ENCODE data around the gene ENOX1.

Gene ENOX1

DNA sequence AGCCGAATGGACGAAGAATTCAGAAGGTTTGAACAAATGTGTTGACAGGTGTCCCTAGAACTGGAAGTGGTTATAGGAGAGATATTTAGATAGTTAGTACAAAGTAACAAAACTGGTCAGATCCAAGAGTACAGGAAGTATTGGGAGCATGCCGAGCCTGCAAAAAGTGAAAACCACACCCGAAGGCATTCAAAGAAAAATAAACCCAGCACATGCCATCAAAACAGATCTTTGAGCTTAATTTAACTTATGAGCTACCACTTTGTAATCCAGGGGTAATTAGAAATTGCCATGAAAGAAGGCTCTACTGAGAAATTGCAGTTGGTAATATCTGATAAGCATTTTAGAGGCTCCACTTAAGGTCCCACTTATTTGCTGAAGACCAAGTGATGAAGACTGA is 549.2 kb downstream of the ENOX1 start:
- DNase-seq = no peak

DNA sequence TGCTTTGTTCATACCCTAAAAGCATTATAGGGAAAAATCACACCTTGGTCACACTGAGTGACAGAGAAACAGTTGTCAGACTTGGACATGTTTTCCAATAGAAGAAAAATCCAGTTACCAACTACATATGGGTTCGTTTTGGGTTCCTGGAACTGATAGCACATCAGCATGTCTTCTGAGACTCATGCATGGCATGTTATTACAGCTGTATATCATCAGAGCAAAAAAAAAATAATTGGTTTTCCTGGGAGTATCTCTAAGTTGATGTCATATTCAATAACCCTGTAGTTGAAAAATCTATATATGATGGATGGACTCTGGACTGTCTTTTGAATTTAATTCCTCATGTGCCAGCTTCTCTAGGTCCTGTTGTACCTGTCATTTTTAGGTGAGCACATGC is 551.7 kb downstream of the ENOX1 start:
- DNase-seq = no peak

DNA sequence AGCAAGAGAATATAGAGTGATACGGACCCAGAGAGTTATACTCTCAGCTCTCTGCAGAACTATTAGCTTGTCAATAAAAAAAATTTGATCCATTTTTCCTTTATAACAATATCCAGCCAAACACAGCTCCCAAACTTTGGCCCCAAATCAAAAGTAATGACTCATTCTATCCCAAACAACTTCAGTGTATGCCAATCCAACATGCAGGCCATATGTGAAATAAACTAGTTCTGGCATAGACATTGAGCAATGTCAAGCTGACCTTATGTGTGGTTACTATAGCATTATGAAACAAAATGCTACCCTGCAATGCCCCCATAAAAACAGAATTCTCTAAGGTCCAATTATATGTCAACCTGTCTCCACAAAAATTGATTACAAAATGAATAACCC is 553.9 kb downstream of the ENOX1 start:
- no peak for DNase-seq

DNA sequence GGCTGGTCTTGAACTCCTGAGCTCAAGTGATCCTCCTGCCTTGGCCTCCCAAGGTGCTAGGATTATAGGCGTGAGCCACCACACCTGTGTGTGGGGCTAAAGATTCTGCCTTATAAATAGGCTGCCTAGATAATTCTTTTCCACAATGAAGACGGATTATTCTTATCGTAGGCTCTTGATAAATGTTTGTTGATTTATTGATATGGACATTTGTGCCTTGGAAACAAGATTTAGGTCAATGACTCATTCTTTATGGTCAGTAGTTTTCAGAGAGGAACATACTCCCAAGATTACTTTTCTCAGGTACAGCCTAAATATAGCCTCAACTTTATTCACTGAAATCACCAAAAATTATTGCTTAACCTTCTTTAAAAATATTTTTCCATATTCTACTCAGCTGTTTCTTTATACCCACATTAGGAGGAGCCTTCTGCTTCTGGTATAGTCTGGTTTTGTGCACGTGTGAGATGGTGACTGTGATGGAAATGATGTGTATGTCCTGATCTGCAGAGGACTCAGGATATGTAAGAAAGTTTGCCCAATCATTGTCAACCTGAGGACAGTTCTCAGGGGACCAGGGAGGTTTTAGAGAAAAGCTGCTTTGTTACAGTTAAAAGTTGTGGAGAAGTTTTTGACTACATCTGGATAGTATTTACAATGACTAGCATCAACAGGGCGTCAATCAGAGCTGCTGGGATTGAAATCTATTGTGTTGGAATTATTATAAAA is 554.5 kb downstream of the ENOX1 start:
- no peak for DNase-seq

DNA sequence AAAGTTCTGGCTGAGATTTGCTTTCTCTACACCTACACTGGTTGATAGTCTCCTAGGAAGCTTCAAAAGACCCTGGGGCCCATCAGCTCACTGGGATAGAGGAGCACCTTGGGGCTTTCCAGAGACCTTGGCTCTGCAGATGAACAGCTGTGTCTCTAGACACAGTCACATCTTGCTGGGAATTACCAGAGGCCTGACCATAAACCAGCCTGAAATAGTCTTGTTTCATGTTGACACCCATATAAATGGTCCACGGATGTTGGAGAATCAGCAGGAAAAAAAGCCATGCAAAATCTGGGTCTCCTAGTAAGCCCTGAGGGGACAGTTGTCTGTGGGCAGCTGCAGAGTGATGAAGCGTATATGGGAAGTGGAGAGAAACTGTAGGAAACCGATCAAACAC is 555.8 kb downstream of the ENOX1 start:
- no peak for DNase-seq

DNA sequence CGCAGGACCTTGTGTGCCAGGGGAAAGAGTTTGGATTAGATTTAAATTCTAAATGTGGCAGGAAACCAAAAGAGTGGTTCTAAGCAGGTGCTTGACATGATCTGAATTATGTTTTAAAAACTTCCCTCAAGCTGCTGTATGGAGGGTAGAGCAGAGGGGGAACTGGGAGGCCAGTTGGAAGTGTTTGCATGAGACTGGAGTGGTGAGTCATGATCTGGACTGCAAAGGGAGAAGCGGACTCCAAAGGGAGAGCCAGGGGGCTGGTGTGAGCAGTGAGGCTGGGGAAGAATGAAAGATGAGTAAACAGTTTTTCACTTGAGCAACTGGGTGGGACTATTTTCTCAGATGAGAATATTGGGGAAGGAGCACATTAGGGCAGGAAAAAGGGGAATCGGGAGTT is 557.3 kb downstream of the ENOX1 start:
- no peak for DNase-seq

DNA sequence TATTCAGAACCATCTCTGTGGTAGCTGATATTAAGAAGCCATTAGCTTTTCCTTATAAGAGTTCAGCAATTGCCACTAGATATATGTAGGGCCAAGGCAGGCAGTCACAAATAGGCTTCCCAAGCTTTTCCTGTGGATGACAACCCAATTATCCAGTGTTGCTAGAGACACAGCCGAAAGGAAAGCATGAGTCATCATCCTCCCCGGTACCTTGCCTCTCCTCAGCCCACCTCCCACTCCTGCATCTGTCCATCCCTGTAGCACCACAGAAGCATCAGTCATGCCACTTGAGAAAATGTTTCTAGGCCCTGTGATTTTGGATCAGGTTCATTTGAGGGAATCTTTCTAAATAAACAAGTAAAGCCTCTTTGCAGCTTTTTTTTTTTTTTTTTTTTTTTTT is 559.1 kb downstream of the ENOX1 start:
- DNase-seq = peak; percentile 40

DNA sequence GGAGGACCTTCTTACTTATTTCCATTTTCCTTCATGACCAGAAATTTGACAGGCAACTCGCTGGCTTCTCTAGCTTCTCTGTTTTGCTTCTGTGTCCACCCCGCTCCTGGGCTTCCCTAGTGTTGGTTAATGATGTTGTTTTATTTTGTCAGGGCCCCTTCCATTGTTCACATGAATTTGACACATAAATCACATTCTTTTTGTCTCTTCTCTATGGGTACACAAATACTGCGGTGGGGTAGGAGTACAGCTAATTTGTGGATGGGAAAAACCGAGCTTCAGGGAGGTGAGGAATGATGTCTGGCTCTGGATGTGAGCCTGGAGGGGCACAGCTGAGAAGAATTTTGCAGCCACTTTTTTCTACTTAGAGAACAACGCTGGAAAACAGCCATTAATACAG is 563.6 kb downstream of the ENOX1 start:
- DNase-seq = peak; percentile 55

DNA sequence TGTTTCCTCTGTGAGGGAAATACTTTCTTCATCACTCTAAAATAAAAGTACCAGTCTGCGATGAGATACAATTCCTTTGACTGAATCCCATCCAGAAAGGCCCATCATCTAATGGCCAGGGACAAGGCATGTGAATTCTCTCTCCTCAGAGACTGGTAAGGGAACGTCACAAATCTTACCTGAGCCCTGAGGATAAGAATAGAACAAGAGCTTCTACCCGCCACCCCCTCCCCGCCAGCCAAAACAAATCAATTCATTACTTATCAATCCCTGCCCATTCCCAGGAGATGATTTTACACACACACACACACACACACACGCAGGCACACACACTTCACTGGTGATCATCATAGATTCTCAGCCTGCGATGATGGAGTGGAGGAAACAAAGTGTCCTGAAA is 564.7 kb downstream of the ENOX1 start:
- no peak for DNase-seq

DNA sequence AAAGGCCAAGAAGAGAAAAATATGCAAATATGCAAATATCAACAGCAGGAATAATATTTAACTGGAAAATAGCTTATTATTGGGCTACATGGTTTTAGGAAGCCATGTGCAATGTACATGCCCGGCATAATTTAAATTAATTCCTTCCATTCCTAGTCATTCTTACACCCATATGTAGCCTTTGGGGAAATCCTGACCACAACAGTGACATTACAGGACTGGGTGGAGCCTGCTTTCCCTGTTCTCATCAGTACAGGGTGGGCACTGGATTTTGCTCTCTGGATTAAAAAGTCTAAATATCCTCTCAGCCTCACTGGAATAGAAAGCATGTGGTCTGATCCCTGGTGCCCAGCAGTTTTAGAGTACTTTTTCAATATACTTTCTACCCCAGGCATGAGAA is 565.2 kb downstream of the ENOX1 start:
- no peak for DNase-seq

DNA sequence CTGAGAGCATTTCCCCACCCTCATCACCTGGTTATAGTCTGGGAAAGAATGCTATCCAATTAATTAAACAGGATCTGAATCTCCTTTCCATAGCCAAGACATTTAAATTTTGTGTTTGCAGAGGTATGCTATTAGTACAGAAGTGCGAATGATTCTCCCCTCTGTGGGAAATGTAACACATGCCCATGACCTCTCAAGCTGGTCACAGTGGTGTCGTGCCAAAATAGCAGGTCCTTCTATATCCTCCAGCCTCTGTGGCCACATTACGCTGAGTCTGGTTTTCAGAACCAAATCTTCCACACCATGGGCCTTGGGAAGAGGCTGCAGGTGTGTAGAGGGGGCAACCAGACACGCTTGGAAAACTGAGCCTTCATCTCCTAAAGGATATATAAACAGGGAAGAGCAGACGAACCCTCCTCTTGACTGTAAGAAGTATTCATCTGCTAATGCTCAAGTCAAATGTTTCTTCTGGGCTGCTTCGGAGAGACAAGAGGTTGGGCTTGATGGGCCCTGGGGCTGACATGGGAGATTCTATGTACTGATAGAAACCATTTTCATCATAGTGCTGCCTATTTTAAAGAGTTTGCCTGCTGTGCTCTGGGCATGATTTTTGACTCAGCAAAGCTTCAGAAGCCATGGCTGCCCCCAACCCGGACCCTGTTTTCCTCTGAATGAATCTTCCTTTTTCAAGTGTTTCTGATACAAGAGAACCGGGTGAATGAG is 565.7 kb downstream of the ENOX1 start:
- DNase-seq = no peak

DNA sequence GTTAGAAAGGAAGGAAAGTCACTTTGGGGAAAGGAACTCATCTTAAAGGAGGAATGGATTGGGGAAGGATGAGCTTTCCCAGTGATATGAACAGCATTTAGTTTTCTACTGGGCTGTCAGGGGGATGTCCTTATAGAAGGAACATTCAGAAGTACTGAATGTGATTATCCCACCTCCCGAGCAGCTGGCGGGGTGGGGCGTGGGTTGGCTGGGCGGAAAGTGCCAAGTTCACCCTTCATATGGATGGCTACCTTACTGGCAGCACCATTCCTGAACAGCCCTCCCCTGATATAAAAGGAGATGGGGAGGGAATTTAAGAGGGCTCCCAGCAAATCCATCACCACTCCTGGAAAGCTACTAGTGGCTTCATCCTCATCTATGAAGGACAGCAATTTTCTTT is 572.6 kb downstream of the ENOX1 start:
- DNase-seq = no peak

DNA sequence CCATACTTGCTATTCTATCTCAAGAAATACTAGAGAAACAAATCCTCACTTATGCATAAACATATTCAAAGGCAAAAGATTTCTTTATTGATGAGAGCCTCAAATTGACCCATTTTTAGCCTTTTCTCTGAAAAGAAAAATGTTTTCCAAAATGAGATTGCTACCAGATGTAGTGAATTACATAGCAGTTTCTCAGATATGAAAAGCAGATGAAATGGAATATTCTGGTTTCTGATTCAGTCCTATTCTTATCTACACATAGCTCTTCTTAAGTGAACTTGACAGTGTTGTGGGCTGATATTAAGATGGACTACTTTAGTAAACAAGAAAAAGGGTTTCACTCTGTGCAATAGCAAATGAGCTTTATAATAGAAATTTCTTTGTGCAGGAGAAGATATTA is 579.9 kb downstream of the ENOX1 start:
- DNase-seq = no peak

DNA sequence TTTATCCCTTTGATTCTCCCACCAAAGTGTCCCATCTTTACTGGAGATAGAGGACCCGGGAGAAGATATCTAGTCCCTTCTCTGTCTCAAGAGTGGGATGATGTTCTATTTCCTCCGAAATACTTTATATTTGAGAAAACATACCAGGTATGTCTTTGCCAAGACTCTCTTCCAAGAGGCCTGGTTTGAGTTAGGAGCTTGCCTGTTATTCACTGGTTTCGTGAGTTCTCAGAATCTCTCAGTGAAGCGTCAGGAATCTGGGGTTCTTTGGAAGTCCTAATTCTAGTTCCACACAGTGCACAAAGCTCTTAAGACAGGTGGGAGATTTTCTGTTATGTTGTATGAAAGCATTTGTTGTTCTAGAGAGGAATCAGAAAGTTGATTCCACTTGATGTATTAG is 581.4 kb downstream of the ENOX1 start:
- DNase-seq = no peak

DNA sequence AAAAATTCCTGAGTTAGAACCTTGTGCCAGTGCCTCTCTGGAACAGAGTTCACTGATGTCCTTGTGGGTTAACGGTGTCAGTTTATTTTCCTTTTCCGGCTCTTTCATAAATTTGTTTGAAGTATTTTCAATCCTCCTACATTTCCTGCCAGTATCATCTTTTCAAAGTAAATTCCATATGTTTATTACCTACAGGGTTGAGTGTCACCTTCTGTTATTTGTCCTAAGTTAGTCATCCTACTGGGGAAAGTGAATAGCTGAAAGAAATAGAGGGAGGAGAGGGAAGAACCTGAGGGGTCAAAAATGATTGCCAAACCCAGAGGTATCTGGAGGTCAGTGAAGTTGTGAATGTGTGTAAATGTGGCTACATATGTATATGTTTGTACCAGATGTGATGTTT is 582.2 kb downstream of the ENOX1 start:
- no peak for DNase-seq

DNA sequence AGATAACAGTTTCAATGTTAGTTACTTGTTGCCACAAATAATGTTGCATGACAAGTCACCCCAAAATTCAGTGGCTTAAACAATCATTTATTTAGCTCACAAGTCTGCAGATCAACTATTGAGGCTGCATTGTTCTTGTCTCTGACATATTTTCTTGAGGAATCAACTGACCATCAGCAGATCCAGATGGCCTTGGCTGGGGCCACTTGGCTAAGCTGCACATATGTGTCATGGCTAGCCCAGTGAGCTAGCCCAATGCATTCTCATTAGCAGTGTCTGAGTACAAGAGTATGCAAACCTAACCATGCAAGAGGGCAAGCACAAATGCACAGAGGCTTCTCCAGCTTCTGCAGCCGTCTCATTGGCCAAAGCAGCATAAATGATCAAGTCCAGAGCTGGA is 583.0 kb downstream of the ENOX1 start:
- DNase-seq = no peak

DNA sequence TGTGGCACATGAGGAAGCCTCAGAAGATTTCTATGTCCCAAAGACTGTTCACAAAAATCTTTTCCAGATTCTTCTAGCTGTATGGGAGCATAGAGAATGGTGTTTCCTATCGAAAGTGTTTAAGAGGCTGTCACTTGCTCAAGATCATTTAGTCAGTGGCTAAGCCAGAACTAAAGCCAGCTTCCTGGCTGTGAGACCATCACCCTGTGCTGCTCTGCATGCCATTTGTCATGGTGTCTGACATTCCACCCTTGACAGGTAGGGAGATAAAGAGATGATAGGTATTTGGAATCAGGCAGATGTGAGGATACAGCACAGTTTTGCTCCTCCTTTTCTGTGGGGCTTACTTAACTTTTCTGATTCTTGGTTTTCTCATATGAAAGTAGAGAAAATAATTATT is 586.0 kb downstream of the ENOX1 start:
- no peak for DNase-seq

DNA sequence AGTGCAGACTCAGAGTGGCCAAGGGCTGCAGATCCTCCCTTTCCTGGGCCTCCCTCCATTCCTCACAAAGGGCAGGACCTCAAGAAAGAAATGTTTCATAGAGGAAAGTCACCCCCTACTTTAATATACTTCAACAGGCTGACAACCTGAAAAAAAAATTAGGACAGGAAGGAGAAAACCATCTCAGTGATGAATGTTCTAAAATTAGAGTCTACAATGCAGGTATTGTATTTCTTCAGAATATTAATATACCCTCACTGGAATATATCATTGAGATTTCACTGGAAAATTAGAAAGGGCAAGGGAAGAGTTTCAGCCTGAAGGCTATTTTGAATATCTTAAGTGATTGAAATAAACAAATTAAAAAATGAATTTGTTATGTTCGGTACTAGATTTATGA is 586.5 kb downstream of the ENOX1 start:
- DNase-seq = no peak

DNA sequence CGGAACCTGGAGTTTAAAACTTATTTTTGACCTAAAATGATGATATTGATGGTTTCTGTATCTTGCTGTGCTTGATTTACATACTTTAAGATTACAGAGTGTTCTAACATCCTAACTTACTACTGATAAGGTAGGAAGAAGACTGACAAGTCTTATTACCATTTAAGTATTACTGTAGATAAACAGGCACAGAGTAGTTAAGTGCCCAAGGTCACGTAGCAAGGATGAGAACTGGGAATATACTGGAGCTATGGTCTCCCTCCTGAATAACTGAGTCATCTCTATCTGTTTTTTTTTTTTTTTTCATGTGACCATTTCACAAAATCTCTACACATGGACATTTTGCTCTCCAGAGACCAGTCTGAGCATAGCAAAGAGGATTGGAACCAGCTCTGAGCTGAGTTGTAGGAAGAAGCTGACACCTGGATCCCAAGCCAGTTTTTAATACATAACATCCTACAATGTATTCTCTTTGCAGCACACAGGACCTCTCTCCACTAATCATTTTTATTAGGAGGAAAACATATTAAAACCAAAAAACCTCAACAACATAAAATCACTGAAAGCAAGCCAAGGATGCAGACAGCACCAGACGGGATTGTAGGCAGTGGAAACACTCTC is 589.9 kb downstream of the ENOX1 start:
- DNase-seq = peak; percentile 9

DNA sequence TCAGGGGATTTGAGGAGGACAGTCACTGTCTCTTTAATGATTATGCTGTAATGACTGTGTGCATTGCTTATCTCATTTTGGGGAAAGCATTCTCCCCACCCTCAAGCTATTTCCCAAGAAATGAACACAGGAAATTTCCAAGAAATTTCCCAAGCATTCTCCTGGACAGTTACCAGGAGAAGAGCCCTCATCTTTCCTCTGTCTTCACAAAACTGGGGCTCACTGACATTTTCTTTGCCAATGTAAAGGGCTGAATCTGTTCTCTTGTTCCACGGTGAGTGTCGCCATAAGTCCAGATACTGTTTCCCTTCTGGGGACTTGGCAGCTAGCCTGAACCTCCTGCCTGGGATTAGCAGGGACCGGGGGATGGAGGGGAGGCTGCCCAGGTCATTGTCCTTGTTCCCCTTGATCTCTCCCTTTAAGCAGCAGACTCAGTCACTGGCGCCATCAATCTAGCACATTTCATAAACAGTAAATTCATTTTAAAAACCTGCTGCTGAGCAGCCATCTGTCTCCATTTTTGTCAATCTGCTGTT is 590.6 kb downstream of the ENOX1 start:
- DNase-seq = peak; percentile 84

DNA sequence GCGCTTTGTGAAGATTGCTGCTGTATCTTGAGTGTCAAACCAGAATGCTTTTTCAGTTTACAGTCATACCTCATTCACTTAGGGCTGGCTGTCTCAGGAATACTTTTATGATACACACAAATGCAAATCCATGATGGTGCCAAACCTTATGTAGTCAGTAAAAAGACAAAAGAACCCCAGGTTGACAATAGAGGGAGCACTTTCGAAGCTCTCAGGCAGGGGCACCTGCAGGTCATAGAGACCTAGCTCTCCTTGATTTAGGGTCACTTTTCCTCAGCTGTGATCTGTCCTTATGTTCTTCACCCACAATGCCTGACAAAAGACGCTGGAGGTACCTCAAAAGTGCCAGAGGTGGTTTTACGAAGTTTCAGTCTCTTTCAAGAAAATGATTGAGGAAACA is 591.2 kb downstream of the ENOX1 start:
- peak; percentile 20 for DNase-seq

DNA sequence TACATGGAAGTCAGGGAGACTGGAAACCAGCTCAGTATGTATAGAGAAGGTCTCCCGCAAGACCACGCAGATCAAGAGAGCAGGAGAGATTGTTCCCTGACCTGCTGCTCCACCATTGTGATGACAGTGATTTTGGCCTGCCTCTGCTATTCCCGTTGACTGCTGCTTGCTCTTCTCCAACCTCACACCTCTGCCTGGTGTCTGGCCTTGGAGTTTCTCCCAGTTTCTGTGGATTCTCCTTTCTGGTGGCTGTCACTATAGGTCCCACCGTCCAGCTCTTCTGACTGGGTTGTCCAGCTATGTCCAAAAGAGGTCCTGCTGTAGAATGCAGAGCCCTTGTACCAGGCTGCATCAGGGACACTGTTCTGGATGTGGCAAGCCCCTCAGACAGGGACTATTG is 591.7 kb downstream of the ENOX1 start:
- DNase-seq = no peak

DNA sequence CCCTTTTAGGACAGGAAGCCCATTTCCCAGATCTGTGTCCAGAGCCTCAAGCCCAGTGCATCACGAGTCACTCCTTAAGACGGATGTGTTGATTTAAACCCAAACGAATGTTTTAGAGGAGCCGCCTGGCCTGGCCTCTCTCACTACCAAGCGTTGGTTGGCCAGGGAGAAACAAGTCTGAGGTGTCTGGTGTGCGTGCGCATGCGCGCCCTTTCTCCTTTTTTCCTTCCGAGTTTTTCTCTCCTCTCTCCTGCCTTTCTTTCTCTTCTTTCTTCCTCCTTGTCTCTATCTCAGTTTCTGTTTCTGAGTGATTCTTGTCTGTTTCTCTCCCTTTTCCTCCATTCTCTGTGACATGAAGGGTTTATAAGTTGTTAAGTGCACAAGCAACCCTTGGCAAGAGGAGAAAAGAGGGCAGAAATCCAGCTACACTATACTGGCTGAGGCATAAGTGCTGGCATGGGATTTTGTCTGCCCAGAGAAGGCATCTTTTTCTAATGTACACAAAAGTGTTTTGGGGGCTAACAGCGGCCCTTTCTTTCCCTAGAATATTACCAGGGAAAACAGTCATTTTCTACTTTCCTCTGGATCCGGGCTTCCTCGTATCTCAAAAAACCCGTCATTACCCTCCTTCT is 592.9 kb downstream of the ENOX1 start:
- DNase-seq = no peak

DNA sequence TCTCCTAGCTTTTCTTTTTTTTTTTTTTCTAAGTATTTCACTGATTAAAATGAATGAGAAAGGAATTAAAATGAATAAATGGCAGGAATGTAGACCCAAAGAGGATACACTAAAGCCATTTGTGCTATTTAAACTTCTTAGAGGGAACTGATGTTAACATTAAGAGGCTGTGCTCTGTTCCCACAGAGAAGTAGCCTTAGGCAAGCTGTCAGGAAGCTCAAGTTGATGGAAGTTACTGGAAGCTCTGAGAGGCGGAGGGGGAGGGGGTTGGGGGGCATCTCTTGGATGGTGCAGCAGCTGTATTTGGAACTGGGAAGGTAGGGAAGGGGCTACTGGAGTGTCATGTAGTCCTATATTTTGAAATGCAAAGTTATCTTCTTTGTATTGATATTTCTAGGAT is 595.2 kb downstream of the ENOX1 start:
- no peak for DNase-seq
